Left ventricle myocardium inferior (tissue), 1 donor: ENCODE measurements around the gene ECI1. TPM values are rescaled to one million over a fixed set of nuclear protein-coding genes. Genes with fewer than 3 reads are reported as not detected.

ENCODE experiments used
- DNase-seq: peaks from one replicate; pipeline ENCODE4 v3.0.0-alpha.2; 2020
- H3K27ac ChIP-seq: fragments of 200-600 bp; replicated peaks from 2 replicates; pipeline ENCODE4 v1.8.0; 2021
- H3K27me3 ChIP-seq: fragments of 200-600 bp; 2 replicates; pipeline ENCODE4 v1.8.0; 2021; ENCODE audit warnings: low read depth
- H3K36me3 ChIP-seq: fragments of 200-600 bp; 2 replicates; pipeline ENCODE4 v1.8.0; 2021
- H3K4me1 ChIP-seq: fragments of 200-600 bp; 2 replicates; pipeline ENCODE4 v1.8.0; 2021
- H3K4me3 ChIP-seq: fragments of 200-600 bp; 2 replicates; pipeline ENCODE4 v1.8.0; 2021; ENCODE audit warnings: mild to moderate bottlenecking, moderate library complexity
- H3K9me3 ChIP-seq: fragments of 200-600 bp; replicated peaks from 2 replicates; pipeline ENCODE4 v1.8.0; 2021
- intact Hi-C: fragments of 100-400 bp; cut with micrococcal nuclease; formaldehyde crosslinking; loops from one replicate; pipeline ENCODE4 v1.11.0; 2022
- total RNA-seq: library from RNA; stranded (reverse); fragmentation: NEBNext Ultra II Directional; extraction: Animal tissue kit (Norgen Biotek cat#: 25700); gene quantifications from one replicate; pipeline ENCODE4 v1.2.1, GENCODE V29; 2021
- TF ChIP-seq, protein P1 (sequence below): fragments of 200-600 bp; IDR thresholded peaks from 2 replicates; pipeline ENCODE4 v1.8.0; 2021; ENCODE audit warnings: antibody characterized with exemption, mild to moderate bottlenecking, borderline replicate concordance
- donor health status: DM: no; HTN: yes; CAD: no; lungs with severe emphysema.

Gene ECI1
- total RNA-seq, 1 donor from 2014 or later, result 165 TPM

GRCh38 chr16:2210009-2210332, 41.4 kb downstream of the ECI1 start:
- DNase-seq, result no peak
- Histone ChIP-seq H3K36me3 (peaks cover 33% of the 10 kb centered on the region), H3K9me3 (no peaks in the 10 kb centered on the region), H3K4me3 (no peak overlapping the region), H3K4me1 (peaks cover 65% of the 10 kb centered on the region), H3K27me3 (no peaks in the 10 kb centered on the region), H3K27ac (no peak overlapping the region)
- intact Hi-C loops, result no loop called here
- TF ChIP-seq, protein P1, sequence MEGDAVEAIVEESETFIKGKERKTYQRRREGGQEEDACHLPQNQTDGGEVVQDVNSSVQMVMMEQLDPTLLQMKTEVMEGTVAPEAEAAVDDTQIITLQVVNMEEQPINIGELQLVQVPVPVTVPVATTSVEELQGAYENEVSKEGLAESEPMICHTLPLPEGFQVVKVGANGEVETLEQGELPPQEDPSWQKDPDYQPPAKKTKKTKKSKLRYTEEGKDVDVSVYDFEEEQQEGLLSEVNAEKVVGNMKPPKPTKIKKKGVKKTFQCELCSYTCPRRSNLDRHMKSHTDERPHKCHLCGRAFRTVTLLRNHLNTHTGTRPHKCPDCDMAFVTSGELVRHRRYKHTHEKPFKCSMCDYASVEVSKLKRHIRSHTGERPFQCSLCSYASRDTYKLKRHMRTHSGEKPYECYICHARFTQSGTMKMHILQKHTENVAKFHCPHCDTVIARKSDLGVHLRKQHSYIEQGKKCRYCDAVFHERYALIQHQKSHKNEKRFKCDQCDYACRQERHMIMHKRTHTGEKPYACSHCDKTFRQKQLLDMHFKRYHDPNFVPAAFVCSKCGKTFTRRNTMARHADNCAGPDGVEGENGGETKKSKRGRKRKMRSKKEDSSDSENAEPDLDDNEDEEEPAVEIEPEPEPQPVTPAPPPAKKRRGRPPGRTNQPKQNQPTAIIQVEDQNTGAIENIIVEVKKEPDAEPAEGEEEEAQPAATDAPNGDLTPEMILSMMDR, result no peak

DNA sequence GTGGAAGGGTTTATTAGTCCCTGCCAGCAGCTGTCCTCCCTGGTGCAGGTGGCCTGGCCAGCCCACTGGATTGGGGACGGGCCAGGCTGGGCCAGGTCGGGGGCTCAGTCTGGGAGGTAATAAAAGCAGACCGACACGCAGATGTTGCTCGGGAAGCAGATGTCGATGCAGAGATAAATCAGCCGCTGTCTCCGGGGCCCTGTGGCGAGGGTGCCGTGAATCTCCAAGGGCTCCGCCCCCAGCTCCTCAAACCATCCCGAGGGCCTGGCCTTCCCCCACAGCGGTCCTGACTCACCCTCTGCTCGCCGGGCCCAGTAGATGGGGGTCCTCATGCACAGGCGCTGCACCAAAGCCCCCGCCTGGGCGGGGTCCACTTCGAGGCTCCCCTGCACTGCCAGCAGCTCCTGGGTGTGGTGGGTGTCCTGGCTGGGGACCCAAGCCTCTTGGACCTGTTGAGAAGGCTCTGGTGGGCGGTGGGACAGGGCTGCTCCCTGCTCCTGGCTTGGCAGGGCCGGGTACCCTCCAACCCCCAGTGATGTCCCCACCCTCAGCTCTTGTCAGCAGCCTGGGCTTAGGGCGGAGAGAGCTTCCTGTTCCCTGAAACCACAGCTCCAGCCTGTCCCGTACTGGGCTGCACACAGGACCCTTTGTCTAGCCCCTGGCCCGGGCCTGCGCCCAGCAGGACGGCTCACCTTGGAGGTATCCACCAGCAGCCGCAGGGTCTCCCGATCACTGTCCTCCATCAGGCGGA, 42.0 kb downstream of the ECI1 start:
- Histone ChIP-seq H3K9me3 (no peaks in the 10 kb centered on the region), H3K27me3 (no peaks in the 10 kb centered on the region), H3K4me3 (no peak overlapping the region), H3K4me1 (peaks cover 70% of the 10 kb centered on the region), H3K27ac (no peak overlapping the region), H3K36me3 (peaks cover 33% of the 10 kb centered on the region)
- intact Hi-C loops, result no loop called here
- TF ChIP-seq, protein P1, result no peak
- DNase-seq, result no peak

GRCh38 chr16:2208772-2209171, 42.6 kb downstream of the ECI1 start:
- no peaks in the 10 kb centered on the region for H3K27me3 ChIP-seq
- TF ChIP-seq, protein P1, result no peak
- intact Hi-C loops, result no loop called here
- peaks cover 64% of the 10 kb centered on the region for H3K4me1 ChIP-seq
- peaks cover 33% of the 10 kb centered on the region for H3K36me3 ChIP-seq
- DNase-seq, result no peak
- no peak overlapping the region for H3K27ac ChIP-seq
- no peak overlapping the region for H3K4me3 ChIP-seq
- no peaks in the 10 kb centered on the region for H3K9me3 ChIP-seq

DNA sequence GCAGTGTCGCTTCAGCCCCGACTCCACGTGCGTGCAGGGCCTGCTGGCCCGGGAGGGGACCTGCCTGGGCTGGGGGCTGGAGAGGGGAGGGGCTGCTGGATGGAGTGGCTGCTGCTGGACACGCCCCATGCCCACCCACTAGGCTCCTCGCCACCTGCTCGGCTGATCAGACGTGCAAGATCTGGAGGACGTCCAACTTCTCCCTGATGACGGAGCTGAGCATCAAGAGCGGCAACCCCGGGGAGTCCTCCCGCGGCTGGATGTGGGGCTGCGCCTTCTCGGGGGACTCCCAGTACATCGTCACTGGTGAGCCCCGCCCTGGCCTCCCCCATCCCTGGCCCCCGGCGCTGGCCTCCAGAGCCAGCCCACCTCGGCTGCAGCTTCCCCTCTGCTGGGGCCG, 43.1 kb downstream of the ECI1 start:
- Histone ChIP-seq H3K36me3 (peaks cover 33% of the 10 kb centered on the region), H3K9me3 (no peaks in the 10 kb centered on the region), H3K27ac (no peak overlapping the region), H3K27me3 (no peaks in the 10 kb centered on the region), H3K4me1 (peaks cover 60% of the 10 kb centered on the region), H3K4me3 (no peak overlapping the region)
- TF ChIP-seq, protein P1, result no peak
- intact Hi-C loops, result no loop called here
- no peak for DNase-seq

DNA sequence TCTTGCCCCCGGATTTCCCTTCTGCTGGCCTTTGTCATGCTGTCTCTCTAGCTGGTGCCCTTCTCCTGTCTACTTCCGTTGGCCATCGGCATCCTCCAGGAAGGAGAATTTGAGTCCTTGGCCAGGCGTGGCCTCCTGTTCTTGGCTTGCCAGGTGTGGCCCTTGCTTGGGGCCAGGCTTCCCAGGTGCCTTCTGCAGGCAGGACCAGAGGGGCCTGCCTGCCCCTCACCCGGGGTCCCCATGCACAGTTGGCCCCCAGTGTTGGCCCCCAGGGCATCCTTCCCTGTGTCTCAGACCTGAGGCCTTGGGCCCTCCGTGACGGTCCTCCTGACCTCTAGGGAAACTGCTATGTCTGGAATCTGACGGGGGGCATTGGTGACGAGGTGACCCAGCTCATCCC, 43.5 kb downstream of the ECI1 start:
- no peak overlapping the region for H3K27ac ChIP-seq
- TF ChIP-seq, protein P1, result no peak
- no peaks in the 10 kb centered on the region for H3K27me3 ChIP-seq
- H3K4me1 ChIP-seq, result peaks cover 55% of the 10 kb centered on the region
- H3K9me3 ChIP-seq, result no peaks in the 10 kb centered on the region
- H3K36me3 ChIP-seq, result peaks cover 33% of the 10 kb centered on the region
- no peak for DNase-seq
- H3K4me3 ChIP-seq, result no peak overlapping the region
- intact Hi-C loops, result no loop called here
